Gastrocnemius medialis (tissue), 4 donors: Measurements from ENCODE around the gene SLC45A1.

Experiments
- POLR2A ChIP-seq, 2 donors: fragments of 450-650 bp; IDR thresholded peaks; one replicate each; pipeline ENCODE4 v1.6.1; 2017; ENCODE audit warnings: antibody characterized with exemption in 2 of 2, mild to moderate bottlenecking in 2 of 2, moderate library complexity in 2 of 2
- TF ChIP-seq, protein P1 (sequence below), 5 experiments: fragments of 450-650 bp in 3 of 5; fragments of 200-600 bp in 2 of 5; sonication (generic) in 2 of 5; IDR thresholded peaks in 4 of 5; conservative IDR thresholded peaks in 1 of 5; 1 replicate in 4 of 5; 2 replicates in 1 of 5; pipeline ENCODE4 v1.5.1; 2016 to 2019; ENCODE audit warnings: antibody characterized with exemption in 5 of 5, mild to moderate bottlenecking in 3 of 5, moderate library complexity in 3 of 5

GRCh38 chr1:8285965-8286364 lies 31.9 kb upstream of the SLC45A1 start:
- no peak for TF ChIP-seq POLR2A (IDR thresholded peaks at IDR 0.05)
- TF ChIP-seq, protein P1, sequence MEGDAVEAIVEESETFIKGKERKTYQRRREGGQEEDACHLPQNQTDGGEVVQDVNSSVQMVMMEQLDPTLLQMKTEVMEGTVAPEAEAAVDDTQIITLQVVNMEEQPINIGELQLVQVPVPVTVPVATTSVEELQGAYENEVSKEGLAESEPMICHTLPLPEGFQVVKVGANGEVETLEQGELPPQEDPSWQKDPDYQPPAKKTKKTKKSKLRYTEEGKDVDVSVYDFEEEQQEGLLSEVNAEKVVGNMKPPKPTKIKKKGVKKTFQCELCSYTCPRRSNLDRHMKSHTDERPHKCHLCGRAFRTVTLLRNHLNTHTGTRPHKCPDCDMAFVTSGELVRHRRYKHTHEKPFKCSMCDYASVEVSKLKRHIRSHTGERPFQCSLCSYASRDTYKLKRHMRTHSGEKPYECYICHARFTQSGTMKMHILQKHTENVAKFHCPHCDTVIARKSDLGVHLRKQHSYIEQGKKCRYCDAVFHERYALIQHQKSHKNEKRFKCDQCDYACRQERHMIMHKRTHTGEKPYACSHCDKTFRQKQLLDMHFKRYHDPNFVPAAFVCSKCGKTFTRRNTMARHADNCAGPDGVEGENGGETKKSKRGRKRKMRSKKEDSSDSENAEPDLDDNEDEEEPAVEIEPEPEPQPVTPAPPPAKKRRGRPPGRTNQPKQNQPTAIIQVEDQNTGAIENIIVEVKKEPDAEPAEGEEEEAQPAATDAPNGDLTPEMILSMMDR (IDR thresholded peaks at IDR 0.05 in 4 of 5, conservative IDR thresholded peaks at IDR 0.05 in 1 of 5) = no peak
